GM19455 (cell line): Measurements from ENCODE around the gene SEMA3F.
A peak's percentile ranks its signal among the peaks of the same experiment; 100 is the strongest.
"Not testable (repeated sequence)": the region's sequence is repeated elsewhere in the genome, so short reads cannot be mapped to it uniquely, and the experiment has no call there.

ENCODE experiments used
- ATAC-seq: cut with Tn5 transposase; IDR thresholded peaks from one replicate; pipeline ENCODE4 v1.9.1; 2021; ENCODE audit not compliant: unreplicated experiment

The SEMA3F gene

DNA sequence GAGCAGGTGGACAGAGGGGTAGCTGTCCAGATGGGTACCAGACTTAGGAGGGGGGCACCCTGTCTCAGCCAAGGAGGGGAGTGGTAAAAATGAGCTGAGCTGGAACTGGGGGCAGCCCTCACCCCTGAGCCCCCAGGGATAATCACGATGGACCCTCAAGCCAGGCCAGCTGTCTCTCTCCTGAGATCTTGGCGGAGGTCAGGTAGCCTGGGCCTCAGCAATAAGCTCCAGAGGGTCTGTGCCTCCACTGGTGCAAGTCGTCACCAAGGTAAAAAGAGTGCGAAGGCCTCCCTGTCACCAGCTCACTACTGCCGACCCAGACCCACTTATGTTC is 55.0 kb downstream of the SEMA3F start:
- ATAC-seq: no peak

DNA sequence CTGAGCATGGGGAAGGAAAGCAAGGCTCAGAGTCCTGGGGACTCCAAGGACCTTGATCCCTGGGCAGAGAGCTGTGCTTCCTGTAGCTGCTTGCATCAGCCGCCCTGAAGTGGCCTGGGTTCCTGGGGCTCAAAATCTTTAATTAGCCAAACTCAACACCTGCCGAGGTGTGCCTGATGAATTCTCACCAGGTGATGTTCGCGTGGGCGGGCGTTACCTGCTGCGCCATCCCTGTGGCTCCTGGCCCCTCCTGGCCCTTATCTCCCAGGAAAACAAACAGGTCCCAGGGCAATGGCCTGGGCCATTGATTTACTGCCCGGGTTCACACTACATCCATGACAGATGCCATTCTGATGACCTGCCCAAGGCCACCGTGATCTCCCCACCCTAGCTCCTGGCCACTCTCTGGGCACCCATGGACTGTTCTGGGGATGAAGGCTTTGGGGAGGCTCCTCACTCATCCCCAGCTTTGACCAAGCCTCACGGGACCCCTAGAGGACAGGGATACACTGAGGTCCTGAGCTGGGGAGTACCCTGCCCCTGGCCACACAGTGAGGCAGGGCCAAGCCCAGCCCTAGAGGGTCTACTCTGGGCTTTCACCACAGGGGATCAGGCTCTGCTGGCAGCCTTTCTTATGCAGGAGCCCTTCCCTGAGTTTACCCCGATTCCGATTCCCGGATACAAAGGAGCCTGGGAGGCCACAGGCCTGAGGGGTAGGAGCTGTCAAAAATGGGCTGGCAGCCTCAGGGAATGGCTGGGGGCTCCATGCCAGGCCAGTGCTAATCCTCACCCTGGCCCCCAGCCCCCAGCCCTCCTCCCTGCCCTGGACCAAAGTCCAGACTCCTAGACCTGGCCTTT is 55.6 kb downstream of the SEMA3F start:
- ATAC-seq: no peak

DNA sequence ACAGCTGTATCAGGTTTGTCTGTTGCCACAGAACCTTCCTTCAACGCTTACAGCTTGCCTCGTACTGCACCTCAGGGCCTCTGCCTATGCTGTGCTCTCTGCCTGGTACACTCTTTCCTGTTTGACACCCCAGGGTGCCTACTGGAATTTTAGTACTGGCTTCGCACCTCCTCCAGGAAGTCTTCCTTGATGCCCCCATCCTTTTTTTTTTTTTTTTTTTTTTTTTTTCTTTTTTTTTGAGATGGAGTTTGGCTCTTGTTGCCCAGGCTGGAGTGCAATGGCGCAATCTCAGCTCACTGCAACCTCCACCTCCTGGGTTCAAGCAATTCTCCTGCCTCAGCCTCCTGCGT is 56.2 kb downstream of the SEMA3F start:
- not testable (repeated sequence) for ATAC-seq

DNA sequence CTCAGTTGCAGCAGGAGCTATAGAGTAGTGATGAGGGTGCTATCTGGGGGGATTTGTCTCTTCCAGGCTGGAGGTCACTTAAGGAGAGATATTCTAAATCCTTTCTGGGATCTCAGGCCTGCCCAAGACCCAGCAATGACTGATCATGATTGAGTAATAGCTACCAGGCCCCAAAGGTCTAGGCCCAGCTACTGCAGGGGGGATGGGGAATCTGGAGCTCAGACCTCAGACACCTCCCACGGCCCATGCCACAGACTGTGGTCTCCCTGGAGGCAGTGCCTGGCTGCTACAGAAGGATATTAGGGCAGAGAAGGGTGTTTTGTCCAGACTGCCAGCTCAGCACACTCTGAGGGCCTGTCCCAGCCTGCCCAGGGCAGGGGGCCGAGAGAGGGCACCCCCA is 56.8 kb downstream of the SEMA3F start:
- no peak for ATAC-seq

DNA sequence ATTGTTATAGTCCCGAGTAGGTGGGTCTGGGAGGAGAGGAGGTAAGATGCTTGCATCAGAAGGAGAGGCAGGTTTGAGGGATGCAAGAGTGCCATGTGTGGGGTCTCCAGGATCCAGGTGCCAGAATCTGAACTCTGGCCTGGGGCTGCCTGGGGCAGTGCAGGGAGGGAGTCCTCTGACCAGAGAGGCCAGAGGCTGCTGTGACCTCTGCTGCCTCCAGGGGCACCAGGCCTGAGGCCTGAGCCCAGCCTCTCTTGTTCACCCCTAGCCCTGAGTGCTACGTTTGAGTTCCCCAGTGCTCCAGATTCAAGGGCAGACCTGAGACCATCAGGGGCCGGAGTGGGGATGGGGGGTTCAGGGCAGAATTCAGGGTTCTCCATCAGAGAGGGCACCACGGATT is 57.4 kb downstream of the SEMA3F start:
- no peak for ATAC-seq

DNA sequence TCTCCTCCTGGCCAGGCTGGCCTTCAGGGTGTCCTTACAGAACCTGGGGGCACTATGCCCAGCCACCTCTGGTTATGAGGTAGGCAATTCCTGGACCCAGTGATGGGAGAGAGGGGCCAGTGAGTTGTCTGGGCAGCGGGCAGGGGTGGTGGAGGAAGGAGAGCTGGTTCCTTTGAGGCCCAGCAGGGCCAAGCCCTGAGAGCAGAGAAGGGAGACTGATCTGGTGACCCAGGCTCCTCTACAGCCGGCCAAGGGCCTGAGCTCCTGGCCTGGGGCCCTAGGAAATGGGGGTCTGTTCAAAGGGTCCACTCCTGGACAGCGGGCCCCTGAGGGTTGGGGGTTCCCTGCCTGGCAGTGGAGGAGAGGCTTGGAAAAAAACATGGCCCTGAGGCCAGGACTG is 57.8 kb downstream of the SEMA3F start:
- ATAC-seq: no peak

DNA sequence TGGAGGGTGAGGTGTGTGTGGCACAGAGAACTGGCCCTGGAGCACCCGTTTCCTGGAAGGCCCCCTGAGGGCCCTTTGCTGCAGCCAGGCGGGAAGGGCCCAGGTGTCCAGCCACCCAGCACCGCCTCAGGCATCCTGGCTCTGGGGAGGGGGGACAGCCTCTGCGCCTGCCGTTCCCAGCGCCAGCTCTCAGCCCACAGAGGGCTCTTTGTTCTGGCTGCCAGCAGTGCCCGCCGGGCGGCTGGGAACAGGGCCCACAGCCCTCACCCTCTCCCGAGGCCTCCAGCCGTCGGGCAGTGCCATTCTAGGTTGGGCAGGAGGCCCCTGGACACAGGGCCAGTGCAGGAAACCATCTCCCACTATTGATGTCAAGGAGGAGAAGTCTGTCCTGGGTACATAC is 58.2 kb downstream of the SEMA3F start:
- no peak for ATAC-seq

DNA sequence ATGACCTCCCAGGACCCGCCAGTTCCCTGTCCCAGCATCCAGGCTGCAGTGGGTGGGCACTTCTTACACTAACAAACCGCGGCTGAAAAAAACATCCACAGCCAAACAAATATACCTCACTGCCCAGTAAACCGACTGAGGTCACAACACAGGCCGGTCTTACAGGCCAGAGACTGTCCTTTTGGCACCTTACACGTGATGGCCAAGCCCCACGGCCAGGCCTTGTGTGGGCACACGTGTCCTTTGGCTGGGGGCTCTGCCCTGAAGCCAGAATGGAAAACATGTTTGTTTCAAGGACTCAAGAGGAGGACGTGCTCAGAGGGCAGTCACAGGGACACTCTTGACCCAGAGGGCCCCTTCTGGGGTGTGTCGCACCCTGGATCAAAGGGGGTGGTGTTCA is 59.7 kb downstream of the SEMA3F start:
- no peak for ATAC-seq

DNA sequence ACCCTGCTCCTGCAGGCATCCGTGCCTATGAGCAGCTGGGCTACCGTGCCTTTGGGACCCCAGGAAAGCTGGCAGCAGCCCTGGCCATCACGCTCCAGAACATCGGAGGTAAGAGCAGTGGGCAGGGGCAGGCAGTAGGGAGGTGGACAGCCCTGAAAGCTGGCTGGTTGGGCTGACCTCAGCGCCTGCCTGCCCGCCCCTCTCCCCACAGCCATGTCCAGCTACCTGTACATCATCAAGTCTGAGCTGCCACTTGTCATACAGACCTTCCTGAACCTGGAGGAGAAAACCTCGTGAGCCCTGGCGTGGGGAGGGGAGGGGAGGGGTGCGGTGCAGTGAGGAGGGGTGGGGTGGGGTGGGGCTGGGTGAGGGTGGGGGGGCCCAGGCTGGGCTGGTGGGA is 60.4 kb downstream of the SEMA3F start:
- no peak for ATAC-seq

DNA sequence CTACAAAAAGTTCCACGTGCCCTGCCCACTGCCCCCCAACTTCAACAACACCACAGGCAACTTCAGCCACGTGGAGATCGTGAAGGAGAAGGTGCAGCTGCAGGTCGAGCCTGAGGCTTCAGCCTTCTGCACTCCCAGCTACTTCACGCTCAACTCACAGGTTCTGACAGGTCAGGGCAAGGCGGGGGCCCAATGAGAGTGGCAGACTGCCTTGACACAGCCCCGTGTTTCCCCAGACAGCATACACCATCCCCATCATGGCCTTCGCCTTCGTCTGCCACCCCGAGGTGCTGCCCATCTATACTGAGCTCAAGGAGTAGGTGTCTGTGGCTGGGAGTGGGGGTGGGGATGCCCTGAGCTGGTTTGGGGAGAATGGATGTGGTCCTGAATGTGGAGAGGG is 62.6 kb downstream of the SEMA3F start:
- ATAC-seq: no peak

DNA sequence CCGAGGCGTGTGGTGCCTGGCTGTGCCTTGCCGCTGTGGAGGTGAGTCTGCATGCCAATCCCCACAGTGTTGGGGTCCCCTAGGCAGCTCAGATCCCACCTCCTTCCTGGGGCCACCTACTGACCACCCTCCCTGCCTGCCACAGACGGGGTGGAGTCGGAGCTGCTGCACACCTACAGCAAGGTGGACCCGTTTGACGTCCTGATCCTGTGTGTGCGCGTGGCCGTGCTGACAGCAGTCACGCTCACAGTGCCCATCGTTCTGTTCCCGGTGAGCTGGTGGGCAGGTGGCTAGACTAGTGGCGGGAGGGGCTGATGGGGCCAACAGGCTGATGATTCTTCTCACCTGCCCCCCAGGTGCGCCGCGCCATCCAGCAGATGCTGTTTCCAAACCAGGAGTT is 63.3 kb downstream of the SEMA3F start:
- no peak for ATAC-seq

DNA sequence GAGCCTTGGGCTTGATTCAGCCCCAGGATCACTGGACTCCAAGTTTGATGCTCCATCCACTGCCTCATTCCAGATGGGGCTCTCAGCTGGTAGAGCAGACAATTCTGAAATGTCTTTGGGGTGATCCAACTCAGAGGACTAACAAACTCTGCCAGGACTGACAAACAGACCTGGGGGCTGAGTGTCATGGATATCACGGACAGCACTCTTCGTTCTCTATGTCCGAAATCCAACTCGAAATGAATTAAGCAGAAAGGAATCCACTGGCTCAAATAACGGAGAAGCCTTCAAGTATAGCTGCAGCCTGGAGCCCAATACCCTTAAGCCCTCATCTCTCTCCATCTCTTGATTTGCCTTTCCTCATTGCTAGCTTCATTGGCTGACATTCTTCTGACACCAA is 64.2 kb downstream of the SEMA3F start:
- ATAC-seq: no peak

DNA sequence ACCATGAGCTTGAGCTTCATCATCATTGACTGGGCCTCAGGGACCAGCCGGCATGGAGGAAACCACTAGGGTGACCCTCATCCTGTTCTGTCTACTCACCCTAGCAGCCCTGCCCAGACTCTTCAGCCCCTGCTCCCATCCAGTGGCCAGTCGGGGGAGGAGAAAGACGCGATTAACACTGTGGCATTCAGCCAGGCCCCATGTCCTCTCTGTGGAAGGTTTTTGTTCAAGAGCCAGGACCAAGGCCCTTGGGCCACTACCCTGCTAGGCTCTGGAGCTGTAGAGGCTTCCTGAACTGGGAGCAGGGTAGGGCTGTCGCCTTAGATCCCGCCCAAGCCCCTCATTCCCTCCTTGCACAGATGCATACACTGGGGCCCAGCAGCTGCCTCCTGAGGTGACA is 65.0 kb downstream of the SEMA3F start:
- no peak for ATAC-seq

DNA sequence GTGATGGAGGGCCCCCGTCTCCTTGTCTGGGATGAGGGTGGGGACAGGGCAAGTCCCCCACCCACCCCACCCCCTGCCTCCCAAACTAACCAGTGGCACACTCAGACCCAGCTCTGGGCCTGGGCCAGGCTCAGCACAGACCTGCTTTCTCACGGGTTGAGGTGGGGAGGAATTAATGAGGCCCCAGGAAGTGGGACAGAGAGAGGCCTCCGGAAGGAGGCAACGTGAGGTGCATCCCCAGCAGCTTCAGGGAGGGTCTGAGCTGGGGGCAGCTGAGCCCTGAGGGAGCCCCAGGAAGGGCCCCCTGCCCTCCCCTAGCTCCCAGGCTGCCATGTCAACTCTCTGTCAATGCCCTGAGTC is 65.9 kb downstream of the SEMA3F start:
- ATAC-seq: no peak

DNA sequence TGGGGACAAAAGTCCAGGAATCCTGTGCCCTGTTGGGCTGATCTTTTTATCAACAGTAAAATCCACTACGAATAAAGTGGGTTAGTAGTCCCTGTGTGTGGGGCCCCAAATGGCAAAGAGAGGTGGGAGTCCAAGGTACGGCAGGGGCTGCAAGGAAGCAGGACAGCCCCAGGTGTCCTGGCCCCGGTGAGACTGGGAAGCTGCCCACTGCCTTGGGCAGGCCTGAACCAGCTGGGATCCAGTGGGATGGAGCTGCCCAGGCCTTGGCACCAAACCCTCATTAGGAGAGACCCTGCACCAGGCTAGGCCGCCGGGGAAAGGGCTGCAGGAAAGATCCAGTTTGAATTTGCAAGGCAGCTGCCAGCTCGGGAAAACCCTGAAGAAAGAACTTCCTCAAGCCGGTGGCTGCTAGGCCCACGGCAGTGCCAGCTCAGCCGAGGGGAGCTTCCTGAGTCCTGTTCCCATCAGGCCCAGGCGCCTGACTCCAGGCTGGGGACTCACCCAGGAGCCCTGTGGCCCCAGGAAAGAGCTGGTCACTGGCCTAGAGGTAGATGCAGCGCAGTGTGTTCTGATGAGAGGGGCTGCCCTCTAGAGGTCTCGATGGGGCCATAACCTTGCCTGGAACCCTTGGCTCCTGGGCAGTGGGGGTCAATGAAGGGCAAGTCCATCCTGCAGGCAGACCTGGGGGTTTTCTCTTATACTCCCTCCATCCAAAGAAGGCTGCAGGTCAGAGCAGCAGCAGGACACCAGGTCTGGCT is 66.5 kb downstream of the SEMA3F start:
- ATAC-seq: no peak

DNA sequence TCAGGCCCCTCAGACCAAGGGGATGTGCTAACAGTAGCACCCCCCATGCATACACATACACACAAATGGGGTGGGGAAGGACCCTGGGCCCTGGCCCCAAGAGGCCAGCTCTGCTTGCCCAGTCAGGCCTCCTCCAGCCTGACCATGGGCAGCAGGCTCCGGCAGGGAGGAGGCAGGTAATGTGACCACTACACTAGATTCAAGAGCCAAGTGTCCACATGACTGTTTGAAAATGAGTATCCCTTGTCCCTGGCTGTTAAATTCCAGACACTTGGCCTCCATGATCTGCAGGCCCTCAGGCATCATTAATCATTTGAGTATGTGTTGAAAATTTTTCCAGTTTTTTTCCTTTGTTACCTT is 67.0 kb downstream of the SEMA3F start:
- no peak for ATAC-seq

DNA sequence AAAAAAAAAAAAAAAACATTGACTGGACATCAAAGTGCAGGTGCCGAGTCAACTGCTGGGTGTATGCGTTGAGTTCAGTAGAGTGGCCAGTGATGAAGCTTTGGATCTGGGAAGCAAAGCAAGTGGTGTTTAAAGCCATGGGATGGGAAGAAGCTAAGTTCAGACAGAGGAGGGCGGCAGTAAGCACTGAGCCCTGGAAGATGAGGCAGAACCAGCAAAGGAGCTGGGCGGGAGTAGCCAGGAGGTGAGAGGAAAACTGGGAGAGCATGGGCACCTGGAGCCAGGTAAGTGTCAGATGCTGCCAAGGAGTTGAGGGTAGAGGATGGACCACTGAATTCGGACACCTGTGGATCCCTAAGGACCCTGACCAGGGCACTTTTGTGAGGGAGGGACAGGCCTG is 69.5 kb downstream of the SEMA3F start:
- no peak for ATAC-seq

DNA sequence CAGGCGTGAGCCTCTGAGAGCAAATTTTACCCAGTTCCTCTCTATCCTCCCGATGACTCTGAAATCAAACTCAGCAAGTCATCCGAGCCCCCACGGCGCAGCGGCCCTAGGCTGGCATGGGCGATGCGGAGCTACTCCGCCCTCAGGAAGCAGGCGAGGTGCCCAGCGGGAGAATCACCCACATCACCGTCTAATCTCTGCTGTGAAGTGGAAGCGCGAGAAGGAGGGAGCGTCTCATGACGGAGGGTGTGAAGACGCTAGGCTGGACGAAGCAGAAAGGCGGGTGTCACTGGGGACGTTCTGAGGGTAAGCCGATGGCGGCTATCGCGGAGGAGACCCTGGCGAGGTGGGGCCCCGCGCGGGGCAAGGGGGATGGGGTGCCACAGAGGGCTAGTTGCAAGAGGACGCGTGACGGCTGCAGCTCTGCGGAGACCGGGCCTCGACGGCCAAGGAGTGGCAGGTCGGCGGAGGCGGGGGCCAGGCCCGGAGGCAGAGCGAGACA is 71.8 kb downstream of the SEMA3F start:
- ATAC-seq: peak; percentile 13

DNA sequence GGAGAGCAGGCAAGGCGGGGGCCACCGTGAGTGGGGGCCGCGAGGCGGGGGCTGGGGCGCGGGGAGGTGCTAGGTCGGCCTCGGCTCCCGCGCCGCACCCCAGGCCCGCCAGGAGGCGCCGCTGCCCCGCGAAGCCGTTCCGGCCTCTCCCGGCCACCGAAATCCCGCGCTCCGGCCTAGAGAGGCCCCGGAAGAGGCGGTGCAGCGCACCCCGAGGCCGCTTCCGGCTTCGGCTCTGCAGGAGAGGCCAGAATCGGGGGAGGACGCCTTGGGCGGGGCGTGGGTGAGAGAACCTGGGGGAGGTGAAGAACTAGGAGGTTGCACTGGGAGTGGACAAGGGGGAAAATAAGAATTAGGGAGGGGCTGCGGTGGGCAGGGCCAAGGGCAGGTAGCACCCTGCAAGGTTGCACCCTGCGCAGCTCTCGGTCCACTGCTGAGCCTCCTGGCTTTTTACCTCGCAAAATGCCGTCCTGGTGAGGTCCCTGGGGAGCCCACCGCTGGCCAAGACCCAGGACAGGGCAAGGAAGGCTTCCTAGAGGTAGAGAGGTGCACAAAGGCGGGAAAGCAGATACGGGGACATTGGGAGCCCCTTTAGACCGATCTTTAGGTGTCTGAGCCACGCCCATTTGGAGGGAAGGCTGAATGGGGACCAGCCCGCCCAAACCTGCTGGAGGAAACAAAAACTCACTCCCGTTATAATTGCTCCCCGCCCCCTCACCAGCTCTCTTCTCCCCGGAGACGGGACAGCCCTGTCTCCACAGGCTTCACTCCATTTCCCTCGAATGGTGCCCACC is 72.5 kb downstream of the SEMA3F start:
- peak; percentile 76 for ATAC-seq

DNA sequence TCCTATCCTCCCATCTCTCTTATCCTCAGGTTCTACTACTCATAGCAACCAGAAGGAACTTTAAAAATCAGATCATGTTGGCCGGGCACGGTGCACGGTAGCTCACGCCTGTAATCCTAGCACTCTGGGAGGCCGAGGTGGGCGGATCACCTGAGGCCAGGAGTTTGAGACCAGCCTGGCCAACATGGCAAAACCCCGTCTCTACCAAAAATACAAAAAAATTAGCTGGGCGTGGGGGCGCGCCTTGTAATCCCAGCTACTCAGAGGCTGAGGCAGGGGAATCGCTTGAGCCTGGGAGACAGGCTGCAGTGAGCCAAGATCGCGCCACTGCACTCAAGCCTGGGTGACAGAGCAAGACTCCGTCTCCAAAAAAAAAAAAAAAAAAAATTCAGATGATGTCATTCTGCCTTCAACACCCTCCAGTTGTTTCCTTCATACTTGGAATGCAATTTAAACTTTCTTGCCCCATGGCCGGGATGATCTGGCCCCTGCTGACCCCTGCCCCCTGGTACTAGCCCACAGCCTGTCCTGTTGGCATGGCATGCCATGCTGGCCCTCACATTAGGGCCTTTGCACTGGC is 73.2 kb downstream of the SEMA3F start:
- ATAC-seq: not testable (repeated sequence)

DNA sequence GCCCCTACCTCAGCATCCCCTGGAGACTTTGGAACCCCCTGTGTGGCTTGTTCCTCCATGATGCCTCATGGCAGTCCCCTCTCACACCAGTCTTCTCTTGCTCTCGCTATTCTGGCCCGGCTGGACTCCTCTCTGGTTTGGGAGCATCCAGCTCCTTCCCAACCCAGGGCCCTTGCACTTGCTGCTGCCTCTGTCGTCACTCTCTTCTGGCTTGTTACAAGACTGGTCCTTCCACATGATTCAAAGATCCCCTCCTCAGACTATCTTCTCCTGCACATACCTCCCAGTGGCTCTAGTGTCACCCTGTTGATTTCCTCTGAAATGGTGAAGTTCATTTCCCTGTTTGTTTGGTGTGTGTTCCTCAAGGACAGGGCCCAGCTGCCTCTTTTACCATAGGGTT is 74.4 kb downstream of the SEMA3F start:
- no peak for ATAC-seq
